Peyer's patch (tissue), 4 donors: Measurements from ENCODE around the gene BTBD7.

Experiments
- CTCF ChIP-seq, 6 experiments: fragments of 450-650 bp in 4 of 6; fragments of 200-600 bp in 2 of 6; sonication (generic) in 1 of 6; IDR thresholded peaks; one replicate each; pipeline ENCODE4 v1.5.1; 2017 to 2019; ENCODE audit warnings: antibody characterized with exemption in 6 of 6, mild to moderate bottlenecking in 3 of 6, moderate library complexity in 1 of 6
- POLR2A ChIP-seq, 2 donors: fragments of 450-650 bp; IDR thresholded peaks; one replicate each; pipeline ENCODE4 v1.5.1; 2017; ENCODE audit warnings: antibody characterized with exemption in 2 of 2, mild to moderate bottlenecking in 2 of 2, moderate library complexity in 2 of 2

- TF ChIP-seq CTCF (IDR thresholded peaks at IDR 0.05) (peak in 2 of 6 experiments; percentile 19 to 27), POLR2A (IDR thresholded peaks at IDR 0.05) (no peak)
These were observed 125.1 kb downstream of the BTBD7 start for GRCh38 chr14:93207468-93208308.
